Measurements from ENCODE around the gene HLA-E.

DNA sequence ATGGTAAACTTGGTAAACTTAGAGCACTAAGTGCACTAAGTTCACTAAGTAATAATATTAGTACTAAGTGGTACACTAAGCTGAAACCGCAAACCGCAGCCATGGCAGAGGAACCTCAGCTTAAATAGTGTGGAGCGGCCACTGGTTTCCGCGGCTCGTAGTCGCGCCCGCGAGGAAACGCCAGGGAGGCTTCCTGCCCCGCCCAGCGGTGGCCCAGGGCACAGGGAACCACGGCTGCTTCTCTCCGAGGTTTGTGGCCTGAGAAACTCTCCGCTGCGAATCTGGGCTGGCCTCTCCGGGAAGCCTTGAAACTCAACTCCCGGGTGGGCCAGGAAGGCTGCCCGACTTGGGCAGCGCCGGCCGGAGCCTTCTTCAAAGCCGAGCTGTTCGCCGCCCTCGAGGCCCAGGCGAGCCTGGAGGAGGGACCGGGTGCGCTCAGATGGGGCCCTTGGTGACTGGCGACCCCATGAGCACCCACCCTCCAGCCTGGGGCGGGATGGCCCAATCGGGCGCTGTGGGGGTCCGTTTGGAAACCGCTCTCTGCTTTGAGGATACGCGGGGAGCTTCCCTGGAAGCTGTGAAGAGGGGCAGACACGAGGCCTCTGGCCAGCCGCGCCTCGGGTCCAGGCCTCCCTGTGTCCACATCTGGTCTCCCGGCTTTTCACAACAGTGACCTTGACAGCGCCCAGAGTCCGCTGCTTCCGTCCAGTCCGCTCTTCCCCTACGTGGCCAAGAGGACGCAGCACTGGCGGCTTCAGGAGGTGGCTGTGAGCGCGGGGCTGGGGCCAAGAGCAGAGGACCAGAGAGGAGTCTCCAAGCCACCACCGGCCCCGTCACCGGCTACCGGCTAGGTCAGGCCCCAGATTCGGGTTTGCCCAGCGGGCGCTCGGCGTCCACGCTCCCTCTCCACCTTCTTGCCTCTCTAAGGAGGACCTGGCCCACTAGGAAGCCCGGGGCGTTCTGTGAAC lies 25.4 kb upstream of the HLA-E start:
- TF ChIP-seq, protein P1, sequence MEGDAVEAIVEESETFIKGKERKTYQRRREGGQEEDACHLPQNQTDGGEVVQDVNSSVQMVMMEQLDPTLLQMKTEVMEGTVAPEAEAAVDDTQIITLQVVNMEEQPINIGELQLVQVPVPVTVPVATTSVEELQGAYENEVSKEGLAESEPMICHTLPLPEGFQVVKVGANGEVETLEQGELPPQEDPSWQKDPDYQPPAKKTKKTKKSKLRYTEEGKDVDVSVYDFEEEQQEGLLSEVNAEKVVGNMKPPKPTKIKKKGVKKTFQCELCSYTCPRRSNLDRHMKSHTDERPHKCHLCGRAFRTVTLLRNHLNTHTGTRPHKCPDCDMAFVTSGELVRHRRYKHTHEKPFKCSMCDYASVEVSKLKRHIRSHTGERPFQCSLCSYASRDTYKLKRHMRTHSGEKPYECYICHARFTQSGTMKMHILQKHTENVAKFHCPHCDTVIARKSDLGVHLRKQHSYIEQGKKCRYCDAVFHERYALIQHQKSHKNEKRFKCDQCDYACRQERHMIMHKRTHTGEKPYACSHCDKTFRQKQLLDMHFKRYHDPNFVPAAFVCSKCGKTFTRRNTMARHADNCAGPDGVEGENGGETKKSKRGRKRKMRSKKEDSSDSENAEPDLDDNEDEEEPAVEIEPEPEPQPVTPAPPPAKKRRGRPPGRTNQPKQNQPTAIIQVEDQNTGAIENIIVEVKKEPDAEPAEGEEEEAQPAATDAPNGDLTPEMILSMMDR (IDR thresholded peaks at IDR 0.05; ENCODE audit: low read depth, low read length) = no peak
- TF ChIP-seq EZH2phosphoT487 (IDR thresholded peaks at IDR 0.05; ENCODE audit: low read depth) = no peak
